Fibroblast of skin of left biceps (primary cell): ENCODE data around the gene RASSF8.

ENCODE experiments used
- DNase-seq, 2 experiments: peaks; one replicate each; pipeline ENCODE4 v3.0.0-alpha.2; 2013; ENCODE audit warnings: low read depth in 2 of 2

Gene RASSF8

DNA sequence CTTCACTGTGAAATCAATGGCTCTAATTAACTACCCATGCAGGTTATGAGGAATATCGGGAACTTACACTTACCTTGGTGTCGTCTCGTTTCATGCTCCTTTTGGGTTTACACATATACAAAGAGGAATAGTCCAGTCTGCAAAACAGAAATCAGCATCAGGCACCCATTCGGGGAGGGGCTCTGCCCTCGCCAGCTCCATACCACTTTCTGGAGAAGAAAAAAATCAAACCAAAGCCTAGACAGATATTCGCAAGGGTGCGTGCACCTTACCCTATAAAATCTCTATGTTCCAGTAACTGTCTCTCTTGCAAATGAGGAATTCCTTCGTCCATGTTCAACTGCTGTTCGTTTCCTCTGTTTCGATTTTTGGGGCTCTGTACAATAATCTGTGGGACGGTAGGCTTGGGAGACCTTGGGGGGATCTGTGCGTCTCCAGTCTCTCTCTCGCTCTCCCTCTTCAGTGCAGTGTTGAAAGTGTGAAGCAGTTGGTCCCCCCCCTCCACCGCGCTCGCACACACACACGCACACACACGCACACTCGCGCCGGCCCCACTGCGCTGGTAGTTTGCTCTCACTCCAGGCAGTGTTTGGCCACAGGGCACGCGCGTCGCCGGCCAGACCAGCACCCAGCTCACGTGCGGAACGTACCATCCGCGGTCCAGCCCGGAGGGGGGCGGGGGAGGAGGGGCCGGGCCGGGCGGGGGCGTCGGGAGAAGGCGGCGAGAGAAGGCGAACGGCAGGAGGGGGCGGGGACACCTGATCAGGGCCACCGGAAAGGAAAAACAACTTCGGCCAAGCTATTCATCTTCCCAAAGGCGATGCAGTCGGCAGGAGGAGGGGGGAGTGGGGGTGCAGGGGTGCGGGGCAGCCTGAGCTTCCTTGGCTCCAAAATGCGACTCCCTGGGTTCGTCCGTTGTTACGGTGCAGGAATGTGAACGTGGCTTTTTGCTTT, 166.2 kb downstream of the RASSF8 start, which contains the start of gene BHLHE41:
TSS of gene BHLHE41 (minus strand) at position 592 of the 954 bp plus-strand sequence. CDS start at position 334, 258 bp downstream.
- no peak for DNase-seq

GRCh38 chr12:26125400-26126339, 167.2 kb downstream of the RASSF8 start:
- DNase-seq, result no peak

DNA sequence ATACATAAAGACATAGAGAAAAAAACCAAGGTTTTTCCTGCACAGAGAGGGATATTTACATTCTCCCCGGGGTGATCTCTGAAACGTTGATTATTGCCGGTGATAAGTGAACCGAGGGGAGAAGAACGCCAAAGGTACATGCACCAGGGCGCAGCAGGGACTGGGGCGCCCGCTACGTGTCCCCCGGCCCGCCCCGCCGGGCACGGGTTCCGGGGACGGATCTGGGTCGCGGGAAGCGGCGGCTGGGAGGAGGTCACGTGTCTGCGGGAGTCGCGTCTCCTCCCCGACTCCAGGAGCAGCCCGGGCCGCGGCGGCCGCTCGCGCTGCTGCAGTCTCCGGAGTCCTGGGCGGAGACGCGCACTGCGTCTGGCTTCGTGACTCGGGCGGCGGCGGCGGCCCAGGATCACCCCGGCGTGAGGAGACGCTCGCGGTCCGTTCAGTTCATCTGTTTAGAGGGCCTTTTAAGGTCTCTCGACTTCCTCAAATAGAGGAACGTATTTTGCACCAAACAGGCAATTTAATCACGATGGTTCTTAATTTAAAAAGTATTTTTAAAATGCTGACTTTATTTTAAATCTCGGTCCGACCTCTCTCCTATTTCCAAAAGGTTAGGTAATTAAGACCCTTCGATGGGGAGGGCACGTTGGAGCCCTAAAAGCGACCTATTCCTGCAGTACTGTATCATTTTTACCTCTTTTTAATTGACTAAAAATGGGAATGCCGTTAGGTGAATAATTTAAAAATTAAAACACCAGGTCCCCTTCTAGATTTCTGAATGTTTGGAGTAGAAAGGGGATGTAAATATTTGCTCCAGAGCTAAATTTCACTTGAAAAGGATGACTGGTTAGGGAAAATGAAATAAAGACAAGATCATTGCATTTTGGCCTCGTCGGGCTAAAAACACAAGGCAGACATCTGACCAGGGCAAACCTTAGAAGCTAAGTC, 168.1 kb downstream of the RASSF8 start:
- peak; percentile 37 to 50 for DNase-seq

GRCh38 chr12:26127404-26127803, 168.9 kb downstream of the RASSF8 start:
- DNase-seq, result no peak

DNA sequence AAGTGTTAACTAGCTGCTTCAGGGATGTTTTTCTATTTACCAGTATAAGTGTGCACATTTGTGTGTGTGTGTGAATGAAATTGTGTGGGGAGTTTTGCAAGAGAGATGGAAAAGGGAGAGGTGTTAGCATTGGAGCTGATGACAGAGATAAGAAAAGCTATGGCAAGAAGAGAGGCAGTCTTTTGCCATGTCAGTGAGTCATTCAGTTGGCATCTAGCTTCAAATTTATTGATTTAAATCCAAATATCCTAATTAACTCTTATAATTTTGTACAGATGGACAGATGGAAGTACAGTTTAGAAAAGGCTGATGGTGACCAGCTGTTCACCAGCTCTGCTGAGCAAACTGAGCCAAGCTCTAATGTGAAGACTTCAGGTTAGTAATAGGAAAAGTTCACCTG, 169.7 kb downstream of the RASSF8 start:
- peak in 1 of 2 experiments; percentile 32 for DNase-seq
